IMR-90 (cell line): ENCODE measurements around the gene FMN1. TPM values are rescaled to one million over a fixed set of nuclear protein-coding genes. Genes with fewer than 3 reads are reported as not detected.
A peak's percentile ranks its signal among the peaks of the same experiment; 100 is the strongest.

ENCODE experiments used
- ATAC-seq: fragments of 200-7000 bp; cut with Tn5 transposase; 2 replicates; pipeline ENCODE4 v1.9.1; 2020; ENCODE audit warnings: low read depth, mild to moderate bottlenecking, moderate library complexity
- BruUV-seq: library from RNA; stranded (reverse); fragments of 400-500 nt; replicated peaks from 2 replicates; lab custom pipeline; 2021; lab: Mats Ljungman, UMichigan
- CTCF ChIA-PET: fragments of 300-600 bp; formaldehyde crosslinking; extraction: SDS; loops from one replicate; lab custom pipeline; 2021; ENCODE audit warnings: antibody characterized with exemption; lab: Yijun Ruan, JAX
- POLR2A ChIA-PET: fragments of 300-600 bp; sonication (Branson Sonifier 250); formaldehyde crosslinking; loops from one replicate; lab custom pipeline; 2022; ENCODE audit warnings: antibody characterized with exemption; ENCODE audit not compliant: unreplicated experiment; lab: Charles Lee
- DNase-seq: peaks from one replicate; pipeline ENCODE4 v3.0.0; 2013
- H2AFZ ChIP-seq: replicated peaks from 2 replicates; pipeline ENCODE3; 2013; ENCODE audit warnings: low read length, mild to moderate bottlenecking; ENCODE audit not compliant: poor library complexity
- H2AK5ac ChIP-seq: 2 replicates; pipeline ENCODE4 v1.6.1; 2013; ENCODE audit warnings: low read depth, low read length, inconsistent platforms
- H2AK9ac ChIP-seq: replicated peaks from 2 replicates; pipeline ENCODE3; 2013; ENCODE audit warnings: mild to moderate bottlenecking, low read depth, low read length, moderate library complexity; ENCODE audit not compliant: poor library complexity
- H2BK120ac ChIP-seq: 2 replicates; pipeline ENCODE4 v1.6.1; 2013; ENCODE audit warnings: low read depth, low read length, inconsistent platforms
- H2BK15ac ChIP-seq: 3 replicates; pipeline ENCODE4 v1.6.1; 2013; ENCODE audit warnings: low read depth, low read length, inconsistent platforms
- H2BK20ac ChIP-seq: 2 replicates; pipeline ENCODE4 v1.6.1; 2013; ENCODE audit warnings: low read depth, mild to moderate bottlenecking, inconsistent platforms, low read length, moderate library complexity
- H2BK5ac ChIP-seq: 2 replicates; pipeline ENCODE4 v1.6.1; 2013; ENCODE audit warnings: mild to moderate bottlenecking, low read depth, low read length, inconsistent platforms; ENCODE audit not compliant: poor library complexity, severe bottlenecking
- H3K14ac ChIP-seq: replicated peaks from 2 replicates; pipeline ENCODE4 v1.6.1; 2013; ENCODE audit warnings: low read depth, low read length, inconsistent platforms
- H3K18ac ChIP-seq: 2 replicates; pipeline ENCODE4 v1.6.1; 2013; ENCODE audit warnings: low read depth, low read length, control low read depth
- H3K23ac ChIP-seq: 2 replicates; pipeline ENCODE4 v1.6.1; 2013; ENCODE audit warnings: low read depth, low read length, inconsistent platforms
- H3K27ac ChIP-seq: 2 replicates; pipeline ENCODE4 v1.5.1; 2013; ENCODE audit warnings: mild to moderate bottlenecking, control low read depth, low read length; ENCODE audit not compliant: insufficient read depth
- H3K27me3 ChIP-seq: 2 replicates; pipeline ENCODE4 v1.6.1; 2013; ENCODE audit warnings: low read length; ENCODE audit not compliant: control insufficient read depth, insufficient read depth
- H3K36me3 ChIP-seq: 2 replicates; pipeline ENCODE4 v1.6.1; 2013; ENCODE audit warnings: low read length, mixed read lengths; ENCODE audit not compliant: control insufficient read depth, insufficient read depth
- H3K4ac ChIP-seq: 2 replicates; pipeline ENCODE4 v1.6.1; 2013; ENCODE audit warnings: low read depth, low read length, inconsistent platforms
- H3K4me1 ChIP-seq: 2 replicates; pipeline ENCODE4 v1.6.1; 2013; ENCODE audit warnings: low read length, mixed read lengths; ENCODE audit not compliant: control insufficient read depth, insufficient read depth
- H3K4me2 ChIP-seq: 2 replicates; pipeline ENCODE4 v1.6.1; 2013; ENCODE audit warnings: low read depth, mild to moderate bottlenecking, control low read depth, low read length, moderate library complexity
- H3K4me3 ChIP-seq: 2 replicates; pipeline ENCODE4 v1.5.1; 2013; ENCODE audit warnings: low read depth, mild to moderate bottlenecking, control low read depth, low read length, moderate library complexity; ENCODE audit not compliant: insufficient read depth
- H3K56ac ChIP-seq: 2 replicates; pipeline ENCODE4 v1.6.1; 2013; ENCODE audit warnings: low read length, inconsistent platforms; ENCODE audit not compliant: insufficient read depth; ENCODE audit errors: extremely low read depth
- H3K79me1 ChIP-seq, 2 experiments: 2 replicates each; pipeline ENCODE4 v1.6.1; 2013; ENCODE audit warnings: low read length in 2 of 2, inconsistent platforms in 1 of 2, low read depth in 1 of 2
- H3K9ac ChIP-seq: 2 replicates; pipeline ENCODE4 v1.6.1; 2013; ENCODE audit warnings: low read depth, low read length, control low read depth
- H3K9me1 ChIP-seq: 2 replicates; pipeline ENCODE4 v1.6.1; 2013; ENCODE audit warnings: low read length, inconsistent platforms; ENCODE audit not compliant: insufficient read depth
- H3K9me3 ChIP-seq: 2 replicates; pipeline ENCODE4 v1.6.1; 2013; ENCODE audit warnings: low read length; ENCODE audit not compliant: control insufficient read depth, insufficient read depth
- H4K20me1 ChIP-seq: 2 replicates; pipeline ENCODE4 v1.6.1; 2013; ENCODE audit warnings: low read length, inconsistent platforms; ENCODE audit not compliant: insufficient read depth
- H4K5ac ChIP-seq: 2 replicates; pipeline ENCODE4 v1.6.1; 2013; ENCODE audit warnings: mild to moderate bottlenecking, low read depth, low read length, control low read depth
- H4K8ac ChIP-seq, 2 experiments: 2 replicates each; pipeline ENCODE4 v1.6.1; 2013; ENCODE audit warnings: low read depth in 2 of 2, low read length in 2 of 2, control low read depth in 1 of 2, inconsistent platforms in 1 of 2
- H4K91ac ChIP-seq: 2 replicates; pipeline ENCODE4 v1.6.1; 2013; ENCODE audit warnings: low read depth, low read length, inconsistent platforms; ENCODE audit not compliant: insufficient read depth
- BHLHE40 ChIP-seq: fragments of 150-350 bp; IDR thresholded peaks from 2 replicates; pipeline ENCODE4 v1.6.1; 2016; ENCODE audit warnings: mild to moderate bottlenecking, low read depth, low read length
- CEBPB ChIP-seq: IDR thresholded peaks from 2 replicates; pipeline ENCODE4 v1.6.1; 2012; ENCODE audit warnings: low read depth, low read length, improper control_type of control experiment
- CHD1 ChIP-seq: IDR thresholded peaks from 2 replicates; pipeline ENCODE4 v1.6.1; 2012; ENCODE audit warnings: low read depth, low read length, improper control_type of control experiment
- CTCF ChIP-seq: conservative IDR thresholded peaks from 2 replicates; pipeline ENCODE4 v1.5.1; 2012; ENCODE audit warnings: mild to moderate bottlenecking, low read depth, low read length, improper control_type of control experiment
- ELK1 ChIP-seq: fragments of 150-350 bp; IDR thresholded peaks from 2 replicates; pipeline ENCODE4 v1.6.1; 2016; ENCODE audit warnings: low read depth, mild to moderate bottlenecking, low read length, moderate library complexity, borderline replicate concordance
- FOS ChIP-seq: fragments of 150-350 bp; IDR thresholded peaks from 2 replicates; pipeline ENCODE4 v1.6.1; 2016; ENCODE audit warnings: low read depth, low read length
- MAZ ChIP-seq: IDR thresholded peaks from 2 replicates; pipeline ENCODE4 v1.6.1; 2012; ENCODE audit warnings: low read depth, mild to moderate bottlenecking, low read length, improper control_type of control experiment, moderate library complexity, borderline replicate concordance
- NFE2L2 ChIP-seq: fragments of 150-350 bp; IDR thresholded peaks from 2 replicates; pipeline ENCODE4 v1.6.1; 2016; ENCODE audit warnings: low read depth, mild to moderate bottlenecking, low read length
- RAD21 ChIP-seq: IDR thresholded peaks from 2 replicates; pipeline ENCODE4 v1.6.1; 2012; ENCODE audit warnings: low read length, improper control_type of control experiment
- SMC3 ChIP-seq: fragments of 150-350 bp; IDR thresholded peaks from 2 replicates; pipeline ENCODE4 v1.6.1; 2016; ENCODE audit warnings: low read depth, mild to moderate bottlenecking, antibody characterized with exemption, low read length, moderate library complexity
- WGBS, 2 experiments: methylation state at CpG; one replicate each; pipeline versions ENCODE4 v1.1.5 to v1.1.7; 2013; ENCODE audit warnings: missing lambda C conversion rate in 2 of 2; ENCODE audit not compliant: insufficient read length in 1 of 2; ENCODE audit errors: extremely low coverage in 2 of 2; 5-methylcytosine and 5-hydroxymethylcytosine counted together
- dilution Hi-C: fragments of 300-500 bp; cut with HindIII; formaldehyde crosslinking; loops from one replicate; pipeline ENCODE4 v1.14.3; 2018; ENCODE audit warnings: low sequenced_read_pairs; ENCODE audit not compliant: unreplicated experiment
- in situ Hi-C: fragments of 300-500 bp; cut with MboI; formaldehyde crosslinking; loops from 3 replicates; pipeline ENCODE4 v1.14.3; 2019; ENCODE audit warnings: low sequenced_read_pairs, inconsistent platforms, mixed read lengths
- intact Hi-C: fragments of 100-400 bp; cut with micrococcal nuclease; formaldehyde crosslinking; loops from 2 replicates; pipeline ENCODE4 v1.10.0; 2022
- polyA plus RNA-seq, 3 experiments: library from polyadenylated mRNA; depleted of rRNA; stranded (reverse); fragments of >200 nt; gene quantifications; 2 replicates each; pipeline ENCODE4 v1.2.3, GENCODE V29; 2012; ENCODE audit warnings: low replicate concordance in 1 of 3
- total RNA-seq: library from RNA; depleted of rRNA; stranded (reverse); fragments of >200 nt; gene quantifications from 2 replicates; pipeline ENCODE4 v1.2.3, GENCODE V29; 2012

Gene FMN1
- total and polyA plus RNA-seq, 2 of the 4 experiments (the other 2 are of a cell fraction): 7.3 to 17.6 TPM

GRCh38 chr15:32994810-32995424 lies 199.6 kb downstream of the FMN1 start:
- TF ChIP-seq CEBPB (no peak), CTCF (peak; percentile 76), FOS (no peak), BHLHE40 (no peak), NFE2L2 (no peak), ELK1 (no peak), SMC3 (peak; percentile 71), RAD21 (peak; percentile 76), CHD1 (no peak), MAZ (no peak)
- H3K4me1 ChIP-seq: peaks cover 12% of the 10 kb centered on the region
- dilution Hi-C loops: no loop called here
- H4K91ac ChIP-seq: no peak overlapping the region
- 0 out of 3 replicates have a peak overlapping the region, but pooled peaks have one; percentile 45 for H2BK15ac ChIP-seq
- H3K4me3 ChIP-seq: no peak overlapping the region
- peaks cover 38 to 76% of the 10 kb centered on the region in 2 experiments for H3K79me1 ChIP-seq
- WGBS, 2 experiments: no CpG with 5 or more reads among the region's 1 CpG
- peak overlapping the region; percentile 99 for H3K18ac ChIP-seq
- peak overlapping the region; percentile 75 for H3K9ac ChIP-seq
- in situ Hi-C loops: loop anchor here (5.0 kb wide), 1 partner anchor 333 kb away; no protein-coding TSS in a partner anchor
- POLR2A ChIA-PET: no interaction called here
- peak; percentile 74 for DNase-seq
- peaks cover 10% of the 10 kb centered on the region; the same call in 1 of the 2 replicates for H4K20me1 ChIP-seq
- no peak overlapping the region for H2AK9ac ChIP-seq
- no peak overlapping the region; the same call in 1 of the 2 replicates for H2BK20ac ChIP-seq
- peak overlapping the region; percentile 78 to 82 for H4K8ac ChIP-seq
- H3K14ac ChIP-seq: no peak overlapping the region
- peak overlapping the region; percentile 92; the same call in 1 of the 2 replicates for H3K27ac ChIP-seq
- BruUV-seq: no TSS peak
- H2AFZ ChIP-seq: no peak overlapping the region
- H2BK5ac ChIP-seq: peak overlapping the region; percentile 91
- H3K9me1 ChIP-seq: peaks cover 10% of the 10 kb centered on the region; the same call in 1 of the 2 replicates
- peaks cover 1% of the 10 kb centered on the region; the same call in 1 of the 2 replicates for H3K36me3 ChIP-seq
- CTCF ChIA-PET: interaction anchor here (0.6 to 5.1 kb wide), 8 partner anchors 18 to 346 kb away, joined by 3 to 29 read pairs (median 7); no protein-coding TSS in a partner anchor
- H3K4me2 ChIP-seq: no peak overlapping the region; the same call in 1 of the 2 replicates
- peak; percentile 79 for ATAC-seq
- no peaks in the 10 kb centered on the region for H3K9me3 ChIP-seq
- no peaks in the 10 kb centered on the region for H3K27me3 ChIP-seq
- H4K5ac ChIP-seq: peak overlapping the region; percentile 100
- intact Hi-C loops: loop anchor here (1.0 to 2.0 kb wide), 4 partner anchors 150 to 333 kb away; partner anchors contain the start of gene GREM1
- peak overlapping the region; percentile 90 for H2BK120ac ChIP-seq
- no peak overlapping the region for H3K4ac ChIP-seq
- no peak overlapping the region; the same call in 1 of the 2 replicates for H3K23ac ChIP-seq
- no peak overlapping the region; the same call in 1 of the 2 replicates for H2AK5ac ChIP-seq
- no peak overlapping the region for H3K56ac ChIP-seq
